CD4-positive, alpha-beta T cell treated with Interleukin-10 for 1 hour (primary cell): ENCODE measurements around the gene PIGQ.

Experiments used
- DNase-seq: peaks from one replicate; pipeline ENCODE4 v3.0.0-alpha.2; 2020

Gene PIGQ

DNA sequence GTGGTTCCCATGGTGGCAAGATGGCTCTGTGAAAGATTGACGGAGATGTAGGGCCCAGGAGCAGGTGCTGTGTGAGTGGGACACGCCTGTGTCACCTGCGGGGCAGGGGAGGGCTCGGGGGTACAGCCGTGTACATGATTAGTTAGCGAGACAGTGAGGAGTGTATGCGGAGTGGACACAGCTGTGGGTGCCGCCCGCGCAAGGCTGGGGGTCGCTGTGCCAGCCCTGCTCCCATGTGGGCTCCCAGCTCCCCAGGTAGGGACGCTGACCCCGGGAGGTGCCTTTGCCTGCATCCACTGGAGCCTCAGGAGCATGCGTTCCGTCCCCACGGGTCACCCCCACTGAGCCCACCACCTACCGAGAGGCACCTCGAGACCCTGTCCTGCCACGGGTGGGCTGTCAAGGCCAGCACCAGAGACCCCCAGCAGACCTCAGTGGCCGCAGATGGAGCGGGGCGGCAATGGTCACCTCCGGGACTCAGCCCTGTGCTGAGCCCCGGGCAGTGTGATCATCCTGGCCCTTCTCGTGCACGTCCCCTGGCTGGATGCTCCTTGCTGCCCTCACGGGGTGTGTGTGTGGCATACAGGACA, 34.8 kb upstream of the PIGQ start:
- no peak for DNase-seq

DNA sequence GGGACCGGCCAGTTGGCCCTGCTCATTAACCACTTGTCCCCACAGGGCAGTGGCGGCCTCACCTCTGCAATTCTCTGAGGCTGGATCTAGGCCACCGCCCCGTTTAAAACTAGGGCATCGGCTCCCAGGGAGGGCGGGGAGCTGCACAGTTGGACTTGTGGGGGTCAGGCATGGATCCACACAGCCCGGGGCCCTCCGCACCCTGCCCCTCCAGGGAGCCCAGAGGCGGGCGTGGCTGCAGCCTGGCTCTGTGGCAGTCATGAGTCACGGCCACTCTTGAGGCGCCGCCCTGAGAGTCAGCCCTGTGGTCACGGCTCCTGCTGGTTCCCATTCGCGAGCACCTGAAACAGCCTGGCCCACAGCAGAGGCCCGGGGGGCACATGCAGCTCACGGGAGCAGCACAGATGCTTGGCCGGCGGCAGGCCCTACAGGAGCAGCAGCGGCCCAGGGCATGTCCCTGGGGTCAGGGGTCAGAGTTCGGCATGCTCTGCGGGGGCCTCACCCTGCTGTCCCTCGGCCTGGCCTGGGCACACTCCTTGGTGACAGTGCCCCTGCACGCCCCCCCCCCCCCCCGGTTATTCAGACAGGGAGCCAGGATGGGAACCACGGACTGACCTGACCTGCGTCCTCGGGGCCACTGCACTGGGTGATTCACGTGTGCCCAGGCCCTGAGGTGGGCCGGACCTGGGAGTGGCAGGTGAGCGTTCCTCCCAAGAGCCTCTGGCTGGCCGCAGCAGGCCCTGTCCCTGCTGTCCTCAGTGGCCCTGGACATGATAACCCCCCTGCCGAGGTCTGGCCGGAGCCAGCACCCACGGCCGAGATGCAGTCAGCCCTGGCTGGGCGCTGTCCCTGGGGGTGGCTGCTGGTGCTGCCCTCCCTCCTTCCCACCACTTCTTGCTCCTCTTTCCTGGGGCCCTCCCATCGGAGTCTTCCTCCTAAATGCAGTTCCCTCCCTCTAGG, 34.0 kb upstream of the PIGQ start:
- no peak for DNase-seq

DNA sequence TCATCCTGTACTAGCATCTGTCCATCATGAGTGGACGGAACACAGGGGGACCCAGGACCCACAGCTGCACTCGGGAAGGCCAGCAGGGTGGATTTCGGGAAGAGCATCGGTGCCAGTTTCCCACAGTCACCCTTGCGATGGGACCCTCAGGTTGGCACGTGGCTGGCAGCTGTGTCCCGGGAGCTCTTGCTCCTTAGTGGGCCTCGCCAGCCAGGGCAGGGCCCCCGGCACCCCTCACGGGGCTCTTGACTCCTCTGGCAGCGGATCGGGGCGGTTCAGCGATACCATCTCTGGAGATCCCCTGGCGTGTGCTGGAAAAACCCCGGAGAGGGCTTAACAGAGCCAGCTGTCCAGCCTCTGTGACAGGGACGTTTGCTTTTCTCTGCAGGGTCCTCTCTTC, 33.0 kb upstream of the PIGQ start:
- no peak for DNase-seq

DNA sequence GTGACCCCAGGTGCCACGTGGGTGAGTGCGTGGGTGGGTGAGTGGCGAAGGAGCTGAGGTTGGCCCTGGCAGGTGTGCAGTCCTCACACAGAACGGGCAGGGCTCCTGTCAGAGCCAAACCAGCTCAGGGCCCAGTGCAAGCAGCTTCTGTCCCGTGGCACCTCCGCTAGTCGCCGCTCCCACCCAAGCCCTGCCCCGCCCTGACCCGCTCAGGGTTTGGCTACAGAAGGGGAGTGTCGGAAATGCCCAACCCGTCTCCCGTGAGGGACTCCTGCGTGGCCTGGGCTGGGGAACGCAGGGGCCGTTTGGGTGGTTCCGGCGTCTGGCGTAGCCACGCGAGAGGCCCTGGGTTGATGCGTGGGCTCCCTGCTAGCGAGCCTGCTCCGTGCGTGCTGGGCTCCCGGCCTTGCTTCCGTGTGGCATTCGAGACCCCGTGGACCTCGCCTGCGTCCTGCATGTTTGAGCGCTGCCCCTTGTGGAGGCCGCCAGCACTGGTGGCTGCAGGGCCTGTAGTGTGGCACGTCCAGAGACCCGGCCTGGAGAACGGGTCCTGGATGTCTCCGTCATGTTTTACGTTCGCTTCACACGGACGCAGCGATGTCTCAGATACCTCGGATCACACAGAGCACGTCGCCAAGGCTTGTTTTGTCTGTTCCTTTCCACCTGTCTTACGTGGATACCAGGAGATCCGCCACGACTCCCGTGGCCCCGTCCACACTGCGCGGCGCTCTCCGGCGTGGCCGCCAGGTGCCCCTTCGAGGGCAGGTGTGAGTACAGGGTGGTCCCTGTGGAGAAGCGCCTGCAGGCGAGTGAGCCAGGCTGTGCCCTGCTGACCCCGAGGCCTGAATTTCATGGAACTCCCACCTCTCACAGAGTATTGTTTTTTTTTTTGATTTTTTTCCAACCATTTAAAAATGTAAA, 32.1 kb upstream of the PIGQ start:
- DNase-seq = no peak

DNA sequence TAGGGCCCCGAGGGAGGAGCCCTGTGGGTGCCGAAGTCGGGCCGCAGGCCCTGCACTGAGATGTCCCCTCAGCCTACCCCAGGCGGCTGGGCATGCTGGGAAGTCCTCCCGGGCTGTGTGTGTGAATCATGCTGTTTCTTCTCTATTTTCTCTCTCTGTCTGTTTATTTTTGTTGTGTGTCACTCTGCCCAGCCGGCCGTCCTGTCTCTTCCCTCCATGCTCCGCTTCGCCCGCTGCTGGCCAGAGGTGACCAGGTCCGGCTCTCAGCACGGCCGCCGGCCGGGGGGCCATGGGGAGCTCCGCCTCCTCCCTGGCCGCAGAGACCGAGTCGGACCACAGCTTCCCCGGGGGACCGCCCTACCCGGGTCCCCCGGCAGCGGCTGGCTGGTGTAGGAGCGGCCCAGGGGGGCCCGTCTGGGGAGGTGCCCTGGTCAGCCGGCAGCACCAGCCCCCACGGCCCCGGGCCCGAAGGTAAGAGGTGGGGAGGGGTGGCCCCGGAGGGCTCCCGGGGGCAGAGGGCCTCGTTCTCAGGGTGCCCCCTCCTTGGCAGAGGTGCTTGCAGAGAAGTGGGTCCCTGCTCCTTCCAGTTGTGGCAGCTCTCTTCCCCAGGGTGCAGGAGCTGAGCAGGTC, 29.8 kb upstream of the PIGQ start:
- no peak for DNase-seq

DNA sequence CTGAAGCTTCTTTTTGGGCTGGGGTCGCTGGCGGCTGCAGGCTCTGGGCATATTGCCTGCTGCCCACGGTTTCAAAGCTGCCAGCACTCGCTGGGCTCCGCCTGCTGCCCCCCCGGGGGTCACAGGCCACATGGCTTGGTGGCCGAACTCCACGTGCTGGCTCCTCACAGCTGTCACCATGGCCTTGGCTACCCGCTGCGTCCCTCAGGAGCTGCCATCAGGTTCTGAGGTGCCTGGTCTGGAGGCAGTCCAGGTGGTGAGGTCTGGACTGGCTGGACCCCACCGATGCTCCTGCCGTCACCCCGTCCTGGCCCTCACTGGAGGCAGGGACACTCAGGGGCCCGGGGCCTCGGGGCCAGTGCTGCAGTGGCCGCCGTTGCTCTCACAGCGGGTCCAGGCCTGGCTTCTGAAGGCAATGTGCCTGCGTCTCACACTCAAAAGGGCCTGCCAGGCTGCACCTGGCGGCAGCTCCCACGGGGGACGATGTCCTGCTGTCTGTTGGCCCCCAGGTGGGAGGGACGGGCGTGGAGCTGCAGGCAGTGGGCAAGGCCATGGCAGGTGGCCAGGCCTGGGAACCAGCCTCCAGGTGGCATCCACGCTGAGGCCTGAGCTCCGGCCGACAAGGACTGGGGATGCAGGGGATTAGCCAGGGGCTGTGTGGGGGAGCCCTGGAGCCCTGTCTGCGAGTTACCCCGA, 29.0 kb upstream of the PIGQ start:
- no peak for DNase-seq

DNA sequence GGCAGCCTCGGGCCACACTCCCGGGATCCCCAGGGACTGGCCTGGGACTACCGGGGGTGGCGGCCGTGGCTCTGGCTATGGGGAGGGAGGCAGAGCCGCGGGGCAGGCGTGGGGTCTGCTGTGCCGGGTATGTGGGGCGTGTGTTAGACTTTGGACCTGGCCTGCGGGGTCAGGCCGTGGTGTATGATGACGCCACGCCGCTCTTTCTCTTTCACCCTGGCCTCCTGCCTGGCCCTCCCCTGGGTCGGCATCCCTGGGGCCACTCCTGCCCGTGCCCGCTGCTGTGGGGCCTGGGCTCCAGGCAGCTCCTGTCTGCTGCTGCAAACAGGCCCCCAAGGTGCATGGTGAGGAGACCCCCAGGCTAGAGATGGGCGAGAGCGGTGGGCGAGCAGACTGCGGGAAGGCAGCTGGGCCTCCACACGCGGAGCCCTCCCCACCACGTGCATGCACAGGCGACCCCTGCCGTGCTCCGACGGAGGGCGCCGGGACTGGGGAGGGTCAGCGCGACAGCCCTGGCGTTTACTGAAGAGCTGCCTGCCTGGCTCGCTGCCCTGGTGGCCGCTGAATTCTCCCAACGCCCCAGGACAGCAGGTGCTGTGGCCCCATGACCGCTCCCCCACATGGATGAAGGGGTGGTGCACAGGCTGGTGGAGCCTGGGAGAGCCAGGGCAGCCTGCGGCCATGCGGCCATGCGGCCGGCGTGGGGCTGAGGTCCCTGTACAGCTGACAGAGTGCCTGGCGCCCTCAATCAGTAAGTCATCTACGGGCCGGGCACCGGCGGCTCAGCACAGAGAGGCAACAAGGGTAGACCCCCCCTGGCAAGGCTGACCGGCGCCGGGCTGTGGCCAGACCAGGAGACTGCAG, 26.2 kb upstream of the PIGQ start:
- DNase-seq = no peak

DNA sequence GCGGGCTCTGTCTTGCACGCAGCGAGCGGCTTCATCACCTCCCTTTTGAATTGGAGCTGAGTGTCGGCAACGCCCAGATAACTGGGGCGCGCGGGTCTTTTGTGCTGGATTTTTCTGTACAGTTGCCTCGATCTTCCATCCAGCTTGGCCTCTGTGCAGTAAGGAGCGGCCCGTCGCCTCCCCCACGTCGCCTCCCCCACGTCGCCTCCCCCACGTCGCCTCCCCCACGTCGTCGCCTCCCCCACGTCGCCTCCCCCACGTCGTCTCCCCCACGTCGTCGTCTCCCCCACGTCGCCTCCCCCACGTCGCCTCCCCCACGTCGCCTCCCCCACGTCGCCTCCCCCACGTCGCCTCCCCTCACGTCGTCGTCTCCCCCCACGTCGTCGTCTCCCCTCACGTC, 25.3 kb upstream of the PIGQ start:
- no peak for DNase-seq

DNA sequence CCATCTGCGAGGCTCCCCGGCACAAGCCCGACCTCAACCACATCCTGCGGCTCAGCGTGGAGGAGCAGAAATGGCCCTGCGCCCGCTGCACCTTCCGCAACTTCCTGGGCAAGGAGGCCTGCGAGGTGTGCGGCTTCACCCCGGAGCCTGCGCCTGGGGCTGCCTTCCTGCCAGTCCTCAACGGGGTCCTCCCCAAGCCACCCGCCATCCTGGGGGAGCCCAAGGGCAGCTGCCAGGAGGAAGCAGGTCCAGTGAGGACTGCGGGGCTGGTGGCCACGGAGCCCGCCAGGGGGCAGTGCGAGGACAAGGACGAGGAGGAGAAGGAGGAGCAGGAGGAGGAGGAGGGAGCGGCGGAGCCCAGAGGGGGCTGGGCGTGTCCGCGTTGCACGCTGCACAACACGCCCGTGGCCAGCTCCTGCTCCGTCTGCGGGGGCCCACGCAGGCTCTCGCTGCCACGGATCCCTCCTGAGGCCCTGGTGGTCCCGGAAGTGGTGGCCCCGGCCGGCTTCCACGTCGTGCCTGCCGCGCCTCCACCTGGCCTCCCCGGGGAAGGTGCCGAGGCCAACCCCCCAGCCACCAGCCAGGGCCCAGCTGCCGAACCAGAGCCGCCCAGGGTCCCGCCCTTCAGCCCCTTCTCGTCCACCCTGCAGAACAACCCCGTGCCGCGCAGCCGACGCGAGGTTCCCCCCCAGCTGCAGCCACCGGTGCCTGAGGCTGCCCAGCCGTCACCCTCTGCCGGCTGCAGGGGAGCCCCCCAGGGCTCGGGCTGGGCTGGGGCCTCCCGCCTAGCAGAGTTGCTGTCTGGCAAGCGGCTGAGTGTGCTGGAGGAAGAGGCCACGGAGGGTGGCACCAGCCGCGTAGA, 22.6 kb upstream of the PIGQ start:
- DNase-seq = peak; percentile 54

DNA sequence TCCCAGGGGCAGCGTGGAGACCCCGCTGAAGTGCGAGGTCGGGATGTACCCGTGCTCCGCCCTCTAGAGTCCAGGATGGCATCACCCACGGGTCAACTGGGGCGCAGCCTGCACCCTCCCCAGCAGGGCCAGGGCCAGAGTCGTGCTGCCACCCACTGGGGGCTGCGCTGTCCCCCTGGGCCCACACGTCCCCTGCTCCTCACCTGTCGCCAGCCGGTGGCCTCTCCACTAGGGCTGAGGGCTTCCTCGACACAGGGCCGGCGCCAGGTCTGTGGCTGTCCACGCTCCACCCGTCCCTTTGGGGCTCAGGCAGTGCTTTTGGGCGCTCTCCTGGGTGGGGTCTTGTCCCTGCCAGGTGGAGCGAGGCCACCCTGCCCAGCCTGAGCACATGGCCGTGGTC, 21.2 kb upstream of the PIGQ start:
- no peak for DNase-seq

DNA sequence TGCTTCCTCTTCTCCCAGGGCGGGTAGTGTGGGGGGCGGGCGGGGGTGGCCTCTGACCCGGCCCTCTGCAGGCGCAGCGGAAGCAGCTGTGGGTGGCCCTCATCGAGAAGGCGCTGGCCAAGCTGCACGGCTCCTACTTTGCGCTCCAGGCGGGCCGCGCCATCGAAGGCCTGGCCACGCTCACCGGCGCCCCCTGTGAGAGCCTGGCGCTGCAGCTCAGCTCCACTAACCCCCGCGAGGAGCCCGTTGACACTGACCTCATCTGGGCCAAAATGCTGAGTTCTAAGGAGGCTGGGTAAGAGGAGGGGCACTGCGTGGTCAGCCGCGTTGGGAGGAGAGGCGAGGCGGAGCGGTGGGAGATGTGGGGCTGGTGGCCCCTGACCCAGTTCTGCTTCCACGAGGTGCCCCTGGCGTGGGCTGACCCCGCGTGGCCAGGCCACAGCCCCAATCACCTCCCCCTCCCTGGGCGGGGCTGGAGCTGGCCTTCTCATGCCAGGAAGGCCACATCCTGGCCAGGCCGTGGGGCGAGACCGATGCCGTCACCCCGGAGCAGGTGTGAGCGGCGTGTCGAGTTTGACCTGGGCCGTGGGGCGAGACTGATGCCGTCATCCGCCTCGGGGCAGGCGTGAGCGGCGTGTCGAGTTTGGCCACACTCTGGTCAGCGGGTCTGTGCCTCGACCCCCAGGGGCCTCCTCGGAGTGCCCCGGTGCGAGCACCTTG, 20.1 kb upstream of the PIGQ start:
- DNase-seq = no peak

DNA sequence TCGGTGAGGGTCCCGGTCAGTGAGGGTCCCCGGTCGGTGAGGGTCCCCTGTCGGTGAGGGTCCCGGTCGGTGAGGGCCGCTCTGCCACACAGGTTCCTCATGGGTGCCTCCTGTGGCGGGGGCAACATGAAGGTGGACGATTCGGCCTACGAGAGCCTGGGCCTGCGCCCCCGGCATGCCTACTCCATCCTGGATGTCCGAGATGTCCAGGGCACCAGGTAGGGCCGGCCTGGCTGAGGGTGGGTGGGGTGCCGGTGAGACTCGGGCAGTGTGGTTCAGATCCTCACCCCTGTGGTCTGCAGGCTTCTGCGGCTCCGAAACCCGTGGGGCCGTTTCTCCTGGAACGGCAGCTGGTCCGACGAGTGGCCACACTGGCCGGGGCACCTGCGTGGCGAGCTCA, 18.6 kb upstream of the PIGQ start:
- no peak for DNase-seq

DNA sequence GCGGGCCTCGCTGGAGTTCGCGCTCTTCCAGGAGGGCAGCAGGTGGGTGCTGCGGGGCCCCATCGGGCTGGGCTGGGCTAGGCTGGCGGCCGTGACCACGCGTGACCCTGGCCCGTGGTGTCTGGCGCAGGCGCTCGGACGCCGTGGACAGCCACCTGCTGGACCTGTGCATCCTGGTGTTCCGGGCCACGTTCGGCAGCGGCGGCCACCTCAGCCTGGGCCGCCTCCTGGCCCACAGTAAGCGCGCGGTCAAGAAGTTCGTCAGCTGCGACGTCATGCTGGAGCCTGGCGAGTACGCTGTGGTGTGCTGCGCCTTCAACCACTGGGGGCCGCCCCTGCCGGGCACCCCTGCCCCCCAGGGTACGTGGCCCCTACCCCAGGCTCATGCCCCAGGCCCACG, 17.6 kb upstream of the PIGQ start:
- no peak for DNase-seq

DNA sequence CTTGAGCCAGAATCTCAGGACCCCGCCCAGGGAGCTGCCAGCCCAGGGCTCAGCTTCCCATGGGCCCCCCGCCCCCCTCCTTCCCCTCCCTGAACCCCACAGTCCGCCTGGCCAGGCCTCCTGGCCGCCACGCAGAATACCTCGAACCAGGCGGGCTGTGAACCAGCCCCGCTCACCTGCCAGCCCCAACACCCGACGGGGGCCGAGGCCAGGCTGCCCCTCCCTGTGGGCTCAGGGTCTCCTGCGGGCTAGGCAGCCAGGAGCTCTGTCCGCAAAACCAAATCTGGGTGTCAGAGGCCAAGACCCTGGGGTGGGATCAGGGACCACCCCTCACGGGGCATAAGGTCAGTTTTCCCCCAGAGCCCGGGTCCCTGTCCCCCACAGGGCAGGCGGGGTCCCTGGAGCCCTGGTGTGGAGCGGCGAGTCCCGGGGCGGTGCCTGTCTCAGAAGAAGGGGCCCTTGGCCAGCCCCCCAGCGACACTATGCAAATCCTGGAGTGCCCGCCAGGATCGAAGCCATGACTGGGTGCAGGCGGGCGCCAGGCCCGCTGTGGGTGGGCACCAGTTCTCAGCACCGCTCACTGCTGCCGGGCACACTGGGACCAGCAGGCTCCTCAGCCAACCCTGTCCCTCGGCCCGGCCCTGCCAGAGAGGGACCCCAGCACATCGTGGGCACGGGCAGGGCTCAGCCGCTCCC, 16.0 kb upstream of the PIGQ start:
- no peak for DNase-seq

DNA sequence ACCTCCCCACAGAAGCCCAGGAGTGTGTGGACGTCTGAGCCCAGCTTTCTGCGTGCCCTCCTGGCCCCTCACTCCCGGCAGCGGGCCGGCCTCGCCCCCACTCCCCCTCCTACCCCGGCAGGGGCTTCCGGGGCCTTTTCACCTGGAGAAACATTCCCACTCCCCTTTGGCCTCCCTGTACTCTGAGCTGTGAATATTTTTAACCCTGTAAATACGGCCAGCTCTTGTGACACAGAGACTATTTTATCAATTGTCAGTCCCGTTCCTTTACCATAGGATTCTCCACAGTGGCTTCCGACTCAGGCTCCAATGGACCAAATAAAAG, 15.5 kb upstream of the PIGQ start:
- DNase-seq = no peak

DNA sequence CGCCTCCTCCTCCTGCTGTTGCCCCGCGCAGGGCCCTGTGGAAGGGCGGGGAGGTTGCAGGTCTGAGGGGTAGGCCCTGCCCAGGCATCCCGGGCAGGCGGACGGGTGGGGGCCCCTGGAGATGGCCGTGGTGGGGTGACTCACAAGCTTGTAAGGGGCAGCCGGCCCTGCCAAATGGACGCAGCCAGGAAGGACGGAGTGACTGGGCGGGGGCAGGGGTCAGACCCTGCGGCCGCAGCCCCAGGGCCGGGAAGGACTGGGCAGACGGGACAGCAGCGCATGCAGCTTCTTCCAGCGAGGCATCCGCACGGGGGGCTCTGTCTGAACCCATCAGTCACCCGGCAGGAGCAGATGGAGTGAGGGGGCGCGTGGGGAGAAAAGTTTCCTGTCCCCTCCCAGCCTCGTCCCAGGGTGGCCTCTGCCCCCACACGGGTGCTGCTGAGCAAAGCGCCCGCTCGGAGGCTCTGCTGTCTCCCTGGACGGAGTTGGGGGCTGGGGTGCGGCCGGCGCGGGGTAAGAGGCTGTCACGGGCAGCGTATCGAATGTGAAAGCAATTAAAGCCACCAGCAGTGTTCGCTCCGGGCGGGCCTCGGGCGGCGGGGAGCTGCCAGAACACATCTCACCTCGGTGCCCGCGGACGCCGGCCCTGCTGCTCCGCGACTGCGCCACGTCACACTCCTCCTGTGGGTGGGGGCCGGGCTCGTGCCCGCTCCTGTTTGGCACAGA, 15.0 kb upstream of the PIGQ start:
- no peak for DNase-seq

DNA sequence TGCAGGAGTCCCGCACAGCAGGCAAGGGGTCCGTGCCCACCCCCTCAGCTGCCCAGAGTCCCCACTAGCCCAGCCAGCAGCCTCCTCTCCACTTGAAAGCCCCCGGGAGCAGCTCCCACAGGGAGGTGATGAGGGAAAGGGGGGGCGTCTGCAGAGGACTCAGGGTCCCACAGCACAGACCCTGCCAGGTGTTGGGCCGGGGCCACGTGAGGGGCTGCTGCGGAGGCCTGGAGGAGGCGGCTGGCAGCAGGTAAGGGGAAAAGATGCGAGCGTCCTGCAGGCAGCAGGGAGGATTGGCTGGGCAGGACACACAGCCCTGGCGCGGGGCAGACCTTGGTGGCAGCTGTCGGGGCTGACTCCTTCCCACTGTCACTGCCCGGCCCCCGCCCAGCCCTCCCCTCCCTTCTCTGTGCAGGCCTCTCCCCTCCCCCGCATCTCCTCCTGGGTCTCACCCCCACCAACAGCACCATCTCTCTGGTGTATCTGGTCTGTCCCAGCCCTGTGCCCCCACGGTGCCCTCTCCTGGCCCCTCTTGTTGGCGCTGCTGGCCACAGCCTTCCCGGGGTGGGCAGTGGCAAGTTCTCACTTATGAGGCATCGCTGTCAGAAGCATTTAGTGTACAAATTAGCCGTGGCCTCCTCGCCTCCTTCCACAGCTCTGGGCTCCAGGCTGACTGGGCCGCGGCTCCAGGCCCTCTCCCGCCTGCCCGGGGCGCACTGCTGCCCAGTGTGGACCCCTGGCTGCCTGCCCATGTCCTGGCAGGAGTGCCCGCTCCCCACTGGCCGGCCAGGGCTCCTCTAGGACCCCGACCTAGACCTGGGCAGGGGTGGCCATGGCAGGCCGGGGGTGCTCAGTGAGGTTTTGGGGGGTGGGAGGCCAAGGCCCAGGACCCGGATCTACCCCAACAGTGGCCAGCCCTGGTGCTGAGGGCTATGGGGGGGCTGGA, 14.0 kb upstream of the PIGQ start:
- no peak for DNase-seq
